HepG2 (cell line): Measurements from ENCODE around the gene ELL3. TPM values are rescaled to one million over a fixed set of nuclear protein-coding genes. Genes with fewer than 3 reads are reported as not detected.

Experiments used
- ATAC-seq: fragments of 200-7000 bp; cut with Tn5 transposase; 3 replicates; pipeline ENCODE4 v1.9.1; 2020; ENCODE audit warnings: mild to moderate bottlenecking, moderate library complexity
- BruUV-seq: library from RNA; stranded (reverse); fragments of 400-500 nt; replicated peaks from 2 replicates; lab custom pipeline; 2021; lab: Mats Ljungman, UMichigan
- CTCF ChIA-PET: fragments of 300-600 bp; formaldehyde crosslinking; extraction: SDS; loops from one replicate; lab custom pipeline; 2021; ENCODE audit warnings: low total read pairs, inconsistent platforms, low intra/inter-chr PET ratio; lab: Yijun Ruan, JAX
- POLR2A ChIA-PET: fragments of 350-600 bp; sonication (Branson Sonifier 250); formaldehyde crosslinking; loops from one replicate; lab custom pipeline; 2020; ENCODE audit warnings: antibody characterized with exemption, inconsistent platforms; lab: Yijun Ruan, JAX
- DNase-seq: peaks from one replicate; pipeline ENCODE4 v3.0.0-alpha.2; 2015; ENCODE audit warnings: low spot score
- FAIRE-seq: peaks from 3 replicates; lab custom pipeline; 2011; peaks lifted over from hg19 to GRCh38; lab: Jason Lieb, UNC
- H2AFZ ChIP-seq: one replicate; pipeline ENCODE4 v1.6.1; 2011; ENCODE audit warnings: low read length, inconsistent platforms
- H3K27ac ChIP-seq: fragments of 300-600 bp; 3 replicates; pipeline ENCODE4 v1.8.0; 2011; ENCODE audit warnings: mixed run types, mild to moderate bottlenecking, mixed read lengths, low read length, inconsistent platforms; ENCODE audit not compliant: insufficient read depth; ENCODE audit errors: extremely low read length
- H3K27me3 ChIP-seq, 2 experiments: fragments of 200-600 bp in 1 of 2; 2 replicates in 1 of 2; 3 replicates in 1 of 2; pipeline versions ENCODE4 v1.6.0 to v1.8.0; 2011; ENCODE audit warnings: low read length in 2 of 2, mild to moderate bottlenecking in 2 of 2, moderate library complexity in 2 of 2, inconsistent platforms in 1 of 2; ENCODE audit not compliant: insufficient read depth in 2 of 2, control insufficient read depth in 1 of 2
- H3K36me3 ChIP-seq, 2 experiments: fragments of 200-600 bp in 1 of 2; replicated peaks in 1 of 2; 2 replicates in 1 of 2; 3 replicates in 1 of 2; pipeline versions ENCODE4 v1.5.1 to v1.8.0; 2011; ENCODE audit warnings: low read length in 2 of 2, inconsistent platforms in 1 of 2; ENCODE audit not compliant: insufficient read depth in 2 of 2, control insufficient read depth in 1 of 2
- H3K4me1 ChIP-seq: 2 replicates; pipeline ENCODE4 v1.5.1; 2012; ENCODE audit warnings: low read length, inconsistent platforms; ENCODE audit not compliant: insufficient read depth
- H3K4me2 ChIP-seq: 2 replicates; pipeline ENCODE4 v1.6.0; 2011; ENCODE audit warnings: low read depth, low read length, inconsistent platforms
- H3K4me3 ChIP-seq, 3 experiments: fragments of 200-600 bp in 1 of 3; sonication (generic), shearing (Covaris generic) in 1 of 3; replicated peaks in 1 of 3; 2 replicates each; pipeline ENCODE4 v1.5.1; 2011 to 2016; ENCODE audit warnings: low read length in 3 of 3, inconsistent platforms in 2 of 3, low read depth in 2 of 3, mild to moderate bottlenecking in 2 of 3, control low read depth in 1 of 3, mixed read lengths in 1 of 3; ENCODE audit not compliant: insufficient read depth in 1 of 3
- H3K79me2 ChIP-seq: one replicate; pipeline ENCODE4 v1.6.1; 2011; ENCODE audit warnings: low read length, inconsistent platforms; ENCODE audit not compliant: insufficient read depth
- H3K9ac ChIP-seq: 2 replicates; pipeline ENCODE4 v1.6.0; 2011; ENCODE audit warnings: mild to moderate bottlenecking, low read depth, low read length, inconsistent platforms; ENCODE audit not compliant: insufficient read depth
- H3K9me3 ChIP-seq: 2 replicates; pipeline ENCODE4 v1.5.1; 2012; ENCODE audit warnings: mild to moderate bottlenecking, low read length
- H4K20me1 ChIP-seq: 2 replicates; pipeline ENCODE4 v1.6.0; 2011; ENCODE audit warnings: inconsistent platforms, mild to moderate bottlenecking, low read length, moderate library complexity; ENCODE audit not compliant: insufficient read depth
- CREM ChIP-seq, 2 experiments: sonication (generic) in 1 of 2; formaldehyde crosslinking in 1 of 2; IDR thresholded peaks; 2 replicates each; pipeline versions ENCODE4 v1.4.0 to v1.6.1; 2016 to 2020; ENCODE audit warnings: antibody characterized with exemption in 1 of 2, mild to moderate bottlenecking in 1 of 2, missing genetic modification reagents in 1 of 2
- EED ChIP-seq: sonication (generic); formaldehyde crosslinking; IDR thresholded peaks from 2 replicates; pipeline ENCODE4 v1.5.0; 2020; ENCODE audit warnings: mild to moderate bottlenecking, missing genetic modification reagents
- ELF4 ChIP-seq: sonication (generic); formaldehyde crosslinking; IDR thresholded peaks from 2 replicates; pipeline ENCODE4 v1.5.0; 2020; ENCODE audit warnings: missing genetic modification reagents, mild to moderate bottlenecking, moderate library complexity, borderline replicate concordance
- FOXA3 ChIP-seq: IDR thresholded peaks from 2 replicates; pipeline ENCODE4 v1.6.1; 2016; ENCODE audit warnings: missing genetic modification reagents, missing compliant biosample characterization
- FOXJ3 ChIP-seq: sonication (generic); formaldehyde crosslinking; IDR thresholded peaks from 2 replicates; pipeline ENCODE4 v1.4.0; 2020; ENCODE audit warnings: missing genetic modification reagents, mild to moderate bottlenecking, borderline replicate concordance
- FOXK1 ChIP-seq: sonication (generic); formaldehyde crosslinking; IDR thresholded peaks from 2 replicates; pipeline ENCODE4 v1.4.0; 2020; ENCODE audit warnings: low read depth, missing genetic modification reagents, borderline replicate concordance
- JDP2 ChIP-seq: sonication (generic); formaldehyde crosslinking; IDR thresholded peaks from 2 replicates; pipeline ENCODE4 v1.8.1; 2022; ENCODE audit warnings: missing genetic modification reagents, borderline replicate concordance
- KDM1A ChIP-seq: IDR thresholded peaks from 2 replicates; pipeline ENCODE4 v1.6.1; 2016; ENCODE audit warnings: missing compliant biosample characterization
- NR1H2 ChIP-seq: sonication (generic); formaldehyde crosslinking; IDR thresholded peaks from 2 replicates; pipeline ENCODE4 v1.8.1; 2022; ENCODE audit warnings: low read depth, missing genetic modification reagents, borderline replicate concordance
- PTBP1 ChIP-seq: fragments of 200-400 bp; formaldehyde crosslinking; IDR thresholded peaks from 2 replicates; pipeline ENCODE4 v1.6.1; 2018; ENCODE audit warnings: low read length, low read depth; ENCODE audit not compliant: poor library complexity, severe bottlenecking
- SMAD9 ChIP-seq: sonication (generic); formaldehyde crosslinking; IDR thresholded peaks from 2 replicates; pipeline ENCODE4 v1.5.1; 2020; ENCODE audit warnings: mild to moderate bottlenecking, missing genetic modification reagents
- SPEN ChIP-seq: sonication (generic); formaldehyde crosslinking; IDR thresholded peaks from 2 replicates; pipeline ENCODE4 v1.5.1; 2020; ENCODE audit warnings: low read depth, mild to moderate bottlenecking, missing genetic modification reagents
- SRSF9 ChIP-seq: fragments of 200-400 bp; formaldehyde crosslinking; IDR thresholded peaks from 2 replicates; pipeline ENCODE4 v1.6.1; 2018; ENCODE audit warnings: borderline replicate concordance, mild to moderate bottlenecking, low read depth, low read length; ENCODE audit not compliant: insufficient read depth, poor library complexity, severe bottlenecking
- TEAD2 ChIP-seq: sonication (generic); formaldehyde crosslinking; IDR thresholded peaks from 2 replicates; pipeline ENCODE4 v1.9.0; 2021; ENCODE audit warnings: missing genetic modification reagents
- ZFP36L2 ChIP-seq: sonication (generic); formaldehyde crosslinking; IDR thresholded peaks from 2 replicates; pipeline ENCODE4 v1.4.0; 2020; ENCODE audit warnings: missing genetic modification reagents
- ZNF251 ChIP-seq: sonication (generic); formaldehyde crosslinking; IDR thresholded peaks from 2 replicates; pipeline ENCODE4 v1.9.0; 2021; ENCODE audit warnings: mild to moderate bottlenecking, missing genetic modification reagents
- ZNF468 ChIP-seq: sonication (generic); formaldehyde crosslinking; IDR thresholded peaks from 2 replicates; pipeline ENCODE4 v1.8.0; 2022; ENCODE audit warnings: mild to moderate bottlenecking, moderate library complexity, missing genetic modification reagents
- ZNF563 ChIP-seq: sonication (generic); formaldehyde crosslinking; IDR thresholded peaks from 2 replicates; pipeline ENCODE4 v1.8.0; 2022; ENCODE audit warnings: mild to moderate bottlenecking, moderate library complexity, missing genetic modification reagents
- ZNF629 ChIP-seq: sonication (generic); formaldehyde crosslinking; conservative IDR thresholded peaks from 2 replicates; pipeline ENCODE4 v1.5.0; 2020; ENCODE audit warnings: missing genetic modification reagents
- ZNF781 ChIP-seq: sonication (generic); formaldehyde crosslinking; IDR thresholded peaks from 2 replicates; pipeline ENCODE4 v1.5.1; 2020; ENCODE audit warnings: borderline replicate concordance, mild to moderate bottlenecking, missing genetic modification reagents; ENCODE audit errors: not compliant biosample characterization
- ZSCAN30 ChIP-seq: sonication (generic); formaldehyde crosslinking; IDR thresholded peaks from 2 replicates; pipeline ENCODE4 v1.5.0; 2020; ENCODE audit warnings: mild to moderate bottlenecking, missing genetic modification reagents
- WGBS: methylation state at CpG from one replicate; pipeline ENCODE4 v1.1.6; 2017; ENCODE audit warnings: low lambda C conversion rate; 5-methylcytosine and 5-hydroxymethylcytosine counted together
- in situ Hi-C: cut with HindIII; loops from 2 replicates; pipeline ENCODE4 v1.10.0; 2017; ENCODE audit warnings: low pct_unique_long_range_greater_than_20kb; ENCODE audit not compliant: extremely low pct_ligation_motif_present
- intact Hi-C: fragments of 100-400 bp; cut with micrococcal nuclease; formaldehyde crosslinking; loops from one replicate; pipeline ENCODE4 v1.10.0; 2022; ENCODE audit not compliant: unreplicated experiment
- polyA plus RNA-seq, 8 experiments: library from polyadenylated mRNA; depleted of rRNA in 3 of 8; stranded (reverse) in 7 of 8; unstranded in 1 of 8; fragments of >200 nt; fragmentation: Illumina TruSeq in 4 of 8; extraction: Trizol in 4 of 8; gene quantifications; 2 replicates each; pipeline versions ENCODE4 v1.2.1 to v1.2.3, GENCODE V29; 2011 to 2016; ENCODE audit warnings: low read depth in 4 of 8, missing spikeins in 1 of 8, mixed read lengths in 1 of 8; ENCODE audit not compliant: insufficient read depth in 1 of 8
- total RNA-seq, 5 experiments: library from RNA; depleted of rRNA; stranded (reverse); fragments of >200 nt; fragmentation: Illumina TruSeq; extraction: Trizol; gene quantifications; 2 replicates each; pipeline ENCODE4 v1.2.3, GENCODE V29; 2016; ENCODE audit warnings: low read depth in 1 of 5
- TF ChIP-seq, protein P1 (sequence below): sonication (generic); formaldehyde crosslinking; IDR thresholded peaks from 2 replicates; pipeline ENCODE4 v1.4.0; 2020; ENCODE audit warnings: missing genetic modification reagents
- TF ChIP-seq, protein P2 (sequence below): sonication (generic); formaldehyde crosslinking; conservative IDR thresholded peaks from 2 replicates; pipeline ENCODE4 v1.5.0; 2020; ENCODE audit warnings: missing genetic modification reagents

The ELL3 gene
- total and polyA plus RNA-seq, 2 of the 13 experiments (the other 11 are each of a cell fraction or from before 2014, with no cell fraction given): 6.1 to 8.8 TPM

DNA sequence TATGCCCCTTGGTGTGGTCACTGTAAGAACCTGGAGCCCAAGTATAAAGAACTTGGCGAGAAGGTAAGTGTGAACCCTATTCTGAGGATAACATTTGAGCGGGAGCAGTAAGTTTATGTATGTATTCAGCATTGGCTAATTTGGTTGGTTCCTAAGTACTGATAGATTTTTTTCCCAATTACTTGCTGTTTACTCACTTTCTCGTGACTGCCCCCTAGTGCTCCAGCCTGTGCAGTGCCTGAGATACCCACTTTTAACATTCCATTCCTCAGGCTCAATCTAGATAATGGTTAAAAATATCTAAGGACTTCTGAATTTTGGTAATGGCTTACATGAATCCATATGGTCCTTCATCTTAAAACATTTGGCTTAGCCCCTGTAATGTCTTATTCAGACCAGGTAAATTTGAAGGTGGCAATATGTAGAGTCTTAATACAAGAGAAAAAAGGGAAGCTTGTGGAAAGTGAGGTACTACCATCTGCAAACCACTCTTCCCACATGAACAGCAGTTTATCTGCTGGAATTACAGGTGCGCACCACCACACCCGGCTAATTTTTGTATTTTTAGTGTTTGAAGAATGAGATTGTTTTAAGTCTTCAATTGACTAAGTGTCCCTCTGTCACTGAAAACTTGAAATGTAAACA lies 7.1 kb downstream of the ELL3 start:
- Histone ChIP-seq H3K9ac (no peak overlapping the region), H3K79me2 (peaks cover 1% of the 10 kb centered on the region), H3K36me3 (peaks cover 13 to 80% of the 10 kb centered on the region in 2 experiments), H3K4me1 (0 out of 2 replicates have a peak, but pooled peaks cover under 1% of the 10 kb centered on the region), H3K9me3 (no peaks in the 10 kb centered on the region), H3K27me3 (no peaks in the 10 kb centered on the region), H2AFZ (no peak overlapping the region), H4K20me1 (no peaks in the 10 kb centered on the region), H3K4me3 (no peak overlapping the region), H3K4me2 (no peak overlapping the region), H3K27ac (no peak overlapping the region)
- CTCF ChIA-PET: no interaction called here
- DNase-seq (peak; percentile 50), ATAC-seq (peak; percentile 69), FAIRE-seq (peak; percentile 52)
- intact Hi-C loops (no loop called here), in situ Hi-C loops (loop anchor here (10.0 to 25.0 kb wide), 2 partner anchors 255 to 332 kb away; partner anchors contain the start of gene MAP1A)
- POLR2A ChIA-PET: no interaction called here
- WGBS: 79% methylated on average over 5 of the region's 5 CpGs
- BruUV-seq: no TSS peak
- TF ChIP-seq, protein P1, sequence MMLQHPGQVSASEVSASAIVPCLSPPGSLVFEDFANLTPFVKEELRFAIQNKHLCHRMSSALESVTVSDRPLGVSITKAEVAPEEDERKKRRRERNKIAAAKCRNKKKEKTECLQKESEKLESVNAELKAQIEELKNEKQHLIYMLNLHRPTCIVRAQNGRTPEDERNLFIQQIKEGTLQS (CRISPR knock-in tag): no peak
- TF ChIP-seq ZNF468 (CRISPR knock-in tag) (no peak), FOXK1 (0 out of 2 replicates have a peak, but pooled peaks have one; percentile 40), ZNF629 (CRISPR knock-in tag) (no peak), FOXJ3 (CRISPR knock-in tag) (0 out of 2 replicates have a peak, but pooled peaks have one; percentile 22), ZNF251 (CRISPR knock-in tag) (no peak), NR1H2 (CRISPR knock-in tag) (no peak), EED (CRISPR knock-in tag) (no peak), ELF4 (CRISPR knock-in tag) (no peak), SPEN (CRISPR knock-in tag) (no peak), SRSF9 (no peak), ZSCAN30 (CRISPR knock-in tag) (no peak), PTBP1 (no peak), ZNF781 (CRISPR knock-in tag) (no peak), FOXA3 (CRISPR knock-in tag) (peak; percentile 75), ZNF563 (no peak), KDM1A (CRISPR knock-in tag) (no peak), TEAD2 (CRISPR knock-in tag) (no peak), ZFP36L2 (no peak), JDP2 (CRISPR knock-in tag) (no peak), CREM (IDR thresholded peaks at IDR 0.05) (no peak), CREM (CRISPR knock-in tag; IDR thresholded peaks at IDR 0.05) (no peak), SMAD9 (no peak)
- TF ChIP-seq, protein P2, sequence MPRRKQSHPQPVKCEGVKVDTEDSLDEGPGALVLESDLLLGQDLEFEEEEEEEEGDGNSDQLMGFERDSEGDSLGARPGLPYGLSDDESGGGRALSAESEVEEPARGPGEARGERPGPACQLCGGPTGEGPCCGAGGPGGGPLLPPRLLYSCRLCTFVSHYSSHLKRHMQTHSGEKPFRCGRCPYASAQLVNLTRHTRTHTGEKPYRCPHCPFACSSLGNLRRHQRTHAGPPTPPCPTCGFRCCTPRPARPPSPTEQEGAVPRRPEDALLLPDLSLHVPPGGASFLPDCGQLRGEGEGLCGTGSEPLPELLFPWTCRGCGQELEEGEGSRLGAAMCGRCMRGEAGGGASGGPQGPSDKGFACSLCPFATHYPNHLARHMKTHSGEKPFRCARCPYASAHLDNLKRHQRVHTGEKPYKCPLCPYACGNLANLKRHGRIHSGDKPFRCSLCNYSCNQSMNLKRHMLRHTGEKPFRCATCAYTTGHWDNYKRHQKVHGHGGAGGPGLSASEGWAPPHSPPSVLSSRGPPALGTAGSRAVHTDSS (CRISPR knock-in tag): no peak
